IMR-90 (cell line): ENCODE data around the gene SLC16A4. TPM values are rescaled to one million over a fixed set of nuclear protein-coding genes. Genes with fewer than 3 reads are reported as not detected.

Source experiments
- ATAC-seq: fragments of 200-7000 bp; cut with Tn5 transposase; 2 replicates; pipeline ENCODE4 v1.9.1; 2020; ENCODE audit warnings: low read depth, mild to moderate bottlenecking, moderate library complexity
- BruUV-seq: library from RNA; stranded (reverse); fragments of 400-500 nt; replicated peaks from 2 replicates; lab custom pipeline; 2021; lab: Mats Ljungman, UMichigan
- CTCF ChIA-PET: fragments of 300-600 bp; formaldehyde crosslinking; extraction: SDS; loops from one replicate; lab custom pipeline; 2021; ENCODE audit warnings: antibody characterized with exemption; lab: Yijun Ruan, JAX
- POLR2A ChIA-PET: fragments of 300-600 bp; sonication (Branson Sonifier 250); formaldehyde crosslinking; loops from one replicate; lab custom pipeline; 2022; ENCODE audit warnings: antibody characterized with exemption; ENCODE audit not compliant: unreplicated experiment; lab: Charles Lee
- DNase-seq: peaks from one replicate; pipeline ENCODE4 v3.0.0; 2013
- H2AFZ ChIP-seq: replicated peaks from 2 replicates; pipeline ENCODE3; 2013; ENCODE audit warnings: low read length, mild to moderate bottlenecking; ENCODE audit not compliant: poor library complexity
- H2AK5ac ChIP-seq: 2 replicates; pipeline ENCODE4 v1.6.1; 2013; ENCODE audit warnings: low read depth, low read length, inconsistent platforms
- H2AK9ac ChIP-seq: replicated peaks from 2 replicates; pipeline ENCODE3; 2013; ENCODE audit warnings: mild to moderate bottlenecking, low read depth, low read length, moderate library complexity; ENCODE audit not compliant: poor library complexity
- H2BK120ac ChIP-seq: 2 replicates; pipeline ENCODE4 v1.6.1; 2013; ENCODE audit warnings: low read depth, low read length, inconsistent platforms
- H2BK15ac ChIP-seq: 3 replicates; pipeline ENCODE4 v1.6.1; 2013; ENCODE audit warnings: low read depth, low read length, inconsistent platforms
- H2BK20ac ChIP-seq: 2 replicates; pipeline ENCODE4 v1.6.1; 2013; ENCODE audit warnings: low read depth, mild to moderate bottlenecking, inconsistent platforms, low read length, moderate library complexity
- H2BK5ac ChIP-seq: 2 replicates; pipeline ENCODE4 v1.6.1; 2013; ENCODE audit warnings: mild to moderate bottlenecking, low read depth, low read length, inconsistent platforms; ENCODE audit not compliant: poor library complexity, severe bottlenecking
- H3K14ac ChIP-seq: replicated peaks from 2 replicates; pipeline ENCODE4 v1.6.1; 2013; ENCODE audit warnings: low read depth, low read length, inconsistent platforms
- H3K18ac ChIP-seq: 2 replicates; pipeline ENCODE4 v1.6.1; 2013; ENCODE audit warnings: low read depth, low read length, control low read depth
- H3K23ac ChIP-seq: 2 replicates; pipeline ENCODE4 v1.6.1; 2013; ENCODE audit warnings: low read depth, low read length, inconsistent platforms
- H3K27ac ChIP-seq: 2 replicates; pipeline ENCODE4 v1.5.1; 2013; ENCODE audit warnings: mild to moderate bottlenecking, control low read depth, low read length; ENCODE audit not compliant: insufficient read depth
- H3K27me3 ChIP-seq: 2 replicates; pipeline ENCODE4 v1.6.1; 2013; ENCODE audit warnings: low read length; ENCODE audit not compliant: control insufficient read depth, insufficient read depth
- H3K36me3 ChIP-seq: 2 replicates; pipeline ENCODE4 v1.6.1; 2013; ENCODE audit warnings: low read length, mixed read lengths; ENCODE audit not compliant: control insufficient read depth, insufficient read depth
- H3K4ac ChIP-seq: 2 replicates; pipeline ENCODE4 v1.6.1; 2013; ENCODE audit warnings: low read depth, low read length, inconsistent platforms
- H3K4me1 ChIP-seq: 2 replicates; pipeline ENCODE4 v1.6.1; 2013; ENCODE audit warnings: low read length, mixed read lengths; ENCODE audit not compliant: control insufficient read depth, insufficient read depth
- H3K4me2 ChIP-seq: 2 replicates; pipeline ENCODE4 v1.6.1; 2013; ENCODE audit warnings: low read depth, mild to moderate bottlenecking, control low read depth, low read length, moderate library complexity
- H3K4me3 ChIP-seq: 2 replicates; pipeline ENCODE4 v1.5.1; 2013; ENCODE audit warnings: low read depth, mild to moderate bottlenecking, control low read depth, low read length, moderate library complexity; ENCODE audit not compliant: insufficient read depth
- H3K56ac ChIP-seq: 2 replicates; pipeline ENCODE4 v1.6.1; 2013; ENCODE audit warnings: low read length, inconsistent platforms; ENCODE audit not compliant: insufficient read depth; ENCODE audit errors: extremely low read depth
- H3K79me1 ChIP-seq, 2 experiments: 2 replicates each; pipeline ENCODE4 v1.6.1; 2013; ENCODE audit warnings: low read length in 2 of 2, inconsistent platforms in 1 of 2, low read depth in 1 of 2
- H3K9ac ChIP-seq: 2 replicates; pipeline ENCODE4 v1.6.1; 2013; ENCODE audit warnings: low read depth, low read length, control low read depth
- H3K9me1 ChIP-seq: 2 replicates; pipeline ENCODE4 v1.6.1; 2013; ENCODE audit warnings: low read length, inconsistent platforms; ENCODE audit not compliant: insufficient read depth
- H3K9me3 ChIP-seq: 2 replicates; pipeline ENCODE4 v1.6.1; 2013; ENCODE audit warnings: low read length; ENCODE audit not compliant: control insufficient read depth, insufficient read depth
- H4K20me1 ChIP-seq: 2 replicates; pipeline ENCODE4 v1.6.1; 2013; ENCODE audit warnings: low read length, inconsistent platforms; ENCODE audit not compliant: insufficient read depth
- H4K5ac ChIP-seq: 2 replicates; pipeline ENCODE4 v1.6.1; 2013; ENCODE audit warnings: mild to moderate bottlenecking, low read depth, low read length, control low read depth
- H4K8ac ChIP-seq, 2 experiments: 2 replicates each; pipeline ENCODE4 v1.6.1; 2013; ENCODE audit warnings: low read depth in 2 of 2, low read length in 2 of 2, control low read depth in 1 of 2, inconsistent platforms in 1 of 2
- H4K91ac ChIP-seq: 2 replicates; pipeline ENCODE4 v1.6.1; 2013; ENCODE audit warnings: low read depth, low read length, inconsistent platforms; ENCODE audit not compliant: insufficient read depth
- CEBPB ChIP-seq: IDR thresholded peaks from 2 replicates; pipeline ENCODE4 v1.6.1; 2012; ENCODE audit warnings: low read depth, low read length, improper control_type of control experiment
- CHD1 ChIP-seq: IDR thresholded peaks from 2 replicates; pipeline ENCODE4 v1.6.1; 2012; ENCODE audit warnings: low read depth, low read length, improper control_type of control experiment
- FOS ChIP-seq: fragments of 150-350 bp; IDR thresholded peaks from 2 replicates; pipeline ENCODE4 v1.6.1; 2016; ENCODE audit warnings: low read depth, low read length
- MAZ ChIP-seq: IDR thresholded peaks from 2 replicates; pipeline ENCODE4 v1.6.1; 2012; ENCODE audit warnings: low read depth, mild to moderate bottlenecking, low read length, improper control_type of control experiment, moderate library complexity, borderline replicate concordance
- NFE2L2 ChIP-seq: fragments of 150-350 bp; IDR thresholded peaks from 2 replicates; pipeline ENCODE4 v1.6.1; 2016; ENCODE audit warnings: low read depth, mild to moderate bottlenecking, low read length
- RAD21 ChIP-seq: IDR thresholded peaks from 2 replicates; pipeline ENCODE4 v1.6.1; 2012; ENCODE audit warnings: low read length, improper control_type of control experiment
- SMC3 ChIP-seq: fragments of 150-350 bp; IDR thresholded peaks from 2 replicates; pipeline ENCODE4 v1.6.1; 2016; ENCODE audit warnings: low read depth, mild to moderate bottlenecking, antibody characterized with exemption, low read length, moderate library complexity
- WGBS, 2 experiments: methylation state at CpG; one replicate each; pipeline versions ENCODE4 v1.1.5 to v1.1.7; 2013; ENCODE audit warnings: missing lambda C conversion rate in 2 of 2; ENCODE audit not compliant: insufficient read length in 1 of 2; ENCODE audit errors: extremely low coverage in 2 of 2; 5-methylcytosine and 5-hydroxymethylcytosine counted together
- dilution Hi-C: fragments of 300-500 bp; cut with HindIII; formaldehyde crosslinking; loops from one replicate; pipeline ENCODE4 v1.14.3; 2018; ENCODE audit warnings: low sequenced_read_pairs; ENCODE audit not compliant: unreplicated experiment
- in situ Hi-C: fragments of 300-500 bp; cut with MboI; formaldehyde crosslinking; loops from 3 replicates; pipeline ENCODE4 v1.14.3; 2019; ENCODE audit warnings: low sequenced_read_pairs, inconsistent platforms, mixed read lengths
- intact Hi-C: fragments of 100-400 bp; cut with micrococcal nuclease; formaldehyde crosslinking; loops from 2 replicates; pipeline ENCODE4 v1.10.0; 2022
- polyA plus RNA-seq, 3 experiments: library from polyadenylated mRNA; depleted of rRNA; stranded (reverse); fragments of >200 nt; gene quantifications; 2 replicates each; pipeline ENCODE4 v1.2.3, GENCODE V29; 2012; ENCODE audit warnings: low replicate concordance in 1 of 3
- total RNA-seq: library from RNA; depleted of rRNA; stranded (reverse); fragments of >200 nt; gene quantifications from 2 replicates; pipeline ENCODE4 v1.2.3, GENCODE V29; 2012
- TF ChIP-seq, protein P1 (sequence below): fragments of 150-350 bp; IDR thresholded peaks from 2 replicates; pipeline ENCODE4 v1.6.1; 2017; ENCODE audit warnings: mild to moderate bottlenecking, antibody characterized with exemption, low read length, low read depth
- TF ChIP-seq, protein P2 (sequence below): conservative IDR thresholded peaks from 2 replicates; pipeline ENCODE4 v1.5.1; 2012; ENCODE audit warnings: mild to moderate bottlenecking, low read depth, low read length, improper control_type of control experiment

Gene SLC16A4
- total and polyA plus RNA-seq, 2 of the 4 experiments (the other 2 are of a cell fraction): 27.7 to 65.2 TPM

- H3K27ac ChIP-seq: peak overlapping the region; percentile 72; the same call in 1 of the 2 replicates
- peak; percentile 52 for ATAC-seq
- no CpG with 5 or more reads among the region's 6 CpGs for WGBS, 2 experiments
- no peak overlapping the region for H2AK5ac ChIP-seq
- H3K18ac ChIP-seq: peak overlapping the region; percentile 39; the same call in 1 of the 2 replicates
- peaks cover 3% of the 10 kb centered on the region; the same call in 1 of the 2 replicates for H4K20me1 ChIP-seq
- dilution Hi-C loops (no loop called here), intact Hi-C loops (loop anchor here (2.0 kb wide), 1 partner anchor 51 kb away; the partner anchor contains the start of gene RBM15), in situ Hi-C loops (no loop called here)
- H2BK15ac ChIP-seq: peak overlapping the region; percentile 68; the same call in 1 of the 3 replicates
- H2AK9ac ChIP-seq: no peak overlapping the region
- H3K9ac ChIP-seq: peak overlapping the region; percentile 47
- H2AFZ ChIP-seq: peak overlapping the region; percentile 67
- H4K8ac ChIP-seq: no peak overlapping the region; a peak in 2 of 4 replicates
- no peaks in the 10 kb centered on the region for H3K36me3 ChIP-seq
- POLR2A ChIA-PET: interaction anchor here (0.6 kb wide), 1 partner anchor 9 kb away, joined by 4 read pairs; no protein-coding TSS in a partner anchor
- H2BK20ac ChIP-seq: no peak overlapping the region
- CTCF ChIA-PET: interaction anchor here (0.7 to 1.4 kb wide), 2 partner anchors 23 to 50 kb away, joined by 3 read pairs; no protein-coding TSS in a partner anchor
- H2BK5ac ChIP-seq: peak overlapping the region; percentile 84
- H3K4ac ChIP-seq: peak overlapping the region; percentile 84; the same call in 1 of the 2 replicates
- 0 out of 2 replicates have a peak overlapping the region, but pooled peaks have one; percentile 54 for H3K23ac ChIP-seq
- H4K91ac ChIP-seq: no peak overlapping the region
- BruUV-seq: no TSS peak
- DNase-seq: peak; percentile 89
- no peaks in the 10 kb centered on the region for H3K9me3 ChIP-seq
- no peak overlapping the region for H2BK120ac ChIP-seq
- H4K5ac ChIP-seq: no peak overlapping the region
- no peak overlapping the region for H3K56ac ChIP-seq
- peak overlapping the region; percentile 79 for H3K4me2 ChIP-seq
- TF ChIP-seq, protein P1, sequence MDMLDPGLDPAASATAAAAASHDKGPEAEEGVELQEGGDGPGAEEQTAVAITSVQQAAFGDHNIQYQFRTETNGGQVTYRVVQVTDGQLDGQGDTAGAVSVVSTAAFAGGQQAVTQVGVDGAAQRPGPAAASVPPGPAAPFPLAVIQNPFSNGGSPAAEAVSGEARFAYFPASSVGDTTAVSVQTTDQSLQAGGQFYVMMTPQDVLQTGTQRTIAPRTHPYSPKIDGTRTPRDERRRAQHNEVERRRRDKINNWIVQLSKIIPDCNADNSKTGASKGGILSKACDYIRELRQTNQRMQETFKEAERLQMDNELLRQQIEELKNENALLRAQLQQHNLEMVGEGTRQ: no peak
- peak; percentile 36; the same call in 1 of the 2 replicates for TF ChIP-seq FOS
- peak; percentile 25; the same call in 1 of the 2 replicates for TF ChIP-seq MAZ
- TF ChIP-seq SMC3: no peak
- peak; percentile 31 for TF ChIP-seq RAD21
- no peak for TF ChIP-seq NFE2L2
- TF ChIP-seq, protein P2, sequence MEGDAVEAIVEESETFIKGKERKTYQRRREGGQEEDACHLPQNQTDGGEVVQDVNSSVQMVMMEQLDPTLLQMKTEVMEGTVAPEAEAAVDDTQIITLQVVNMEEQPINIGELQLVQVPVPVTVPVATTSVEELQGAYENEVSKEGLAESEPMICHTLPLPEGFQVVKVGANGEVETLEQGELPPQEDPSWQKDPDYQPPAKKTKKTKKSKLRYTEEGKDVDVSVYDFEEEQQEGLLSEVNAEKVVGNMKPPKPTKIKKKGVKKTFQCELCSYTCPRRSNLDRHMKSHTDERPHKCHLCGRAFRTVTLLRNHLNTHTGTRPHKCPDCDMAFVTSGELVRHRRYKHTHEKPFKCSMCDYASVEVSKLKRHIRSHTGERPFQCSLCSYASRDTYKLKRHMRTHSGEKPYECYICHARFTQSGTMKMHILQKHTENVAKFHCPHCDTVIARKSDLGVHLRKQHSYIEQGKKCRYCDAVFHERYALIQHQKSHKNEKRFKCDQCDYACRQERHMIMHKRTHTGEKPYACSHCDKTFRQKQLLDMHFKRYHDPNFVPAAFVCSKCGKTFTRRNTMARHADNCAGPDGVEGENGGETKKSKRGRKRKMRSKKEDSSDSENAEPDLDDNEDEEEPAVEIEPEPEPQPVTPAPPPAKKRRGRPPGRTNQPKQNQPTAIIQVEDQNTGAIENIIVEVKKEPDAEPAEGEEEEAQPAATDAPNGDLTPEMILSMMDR: peak; percentile 17; the same call in 1 of the 2 replicates
- no peak for TF ChIP-seq CHD1
- no peak for TF ChIP-seq CEBPB
- peaks cover 21% of the 10 kb centered on the region for H3K4me1 ChIP-seq
- H3K14ac ChIP-seq: no peak overlapping the region
- H3K4me3 ChIP-seq: peak overlapping the region; percentile 43; the same call in 1 of the 2 replicates
- H3K9me1 ChIP-seq: peaks cover 2% of the 10 kb centered on the region
- no peaks in the 10 kb centered on the region for H3K27me3 ChIP-seq
- H3K79me1 ChIP-seq: peaks cover 0 to 30% of the 10 kb centered on the region in 2 experiments
These were observed 730 bp downstream of the SLC16A4 start for GRCh38 chr1:110390096-110390495.
